Tibial artery (tissue), 4 donors: ENCODE measurements around the gene PCDHGA1.

Experiments
- DNase-seq, 2 donors: peaks; one replicate each; pipeline ENCODE4 v3.0.0-alpha.2; 2019
- H3K27ac ChIP-seq, 2 donors: fragments of 200-600 bp; sonication (generic) in 1 of 2; 1 replicate in 1 of 2; 2 replicates in 1 of 2; pipeline ENCODE4 v1.5.1; 2018 to 2019; ENCODE audit warnings: mild to moderate bottlenecking in 1 of 2
- H3K27me3 ChIP-seq, 2 donors: fragments of 200-600 bp; sonication (generic) in 1 of 2; one replicate each; pipeline versions ENCODE4 v1.5.1 to v1.6.0; 2016 to 2019
- H3K36me3 ChIP-seq, 3 donors: fragments of 200-600 bp; sonication (generic) in 2 of 3; one replicate each; pipeline ENCODE4 v1.5.1; 2016 to 2019; ENCODE audit warnings: mild to moderate bottlenecking in 2 of 3
- H3K4me1 ChIP-seq, 4 donors: fragments of 200-600 bp; sonication (generic) in 2 of 4; 1 replicate in 3 of 4; 2 replicates in 1 of 4; pipeline ENCODE4 v1.5.1; 2016 to 2019
- H3K4me3 ChIP-seq, 2 donors: fragments of 200-600 bp; sonication (generic) in 1 of 2; 1 replicate in 1 of 2; 2 replicates in 1 of 2; pipeline ENCODE4 v1.5.1; 2018 to 2019; ENCODE audit warnings: mild to moderate bottlenecking in 2 of 2
- H3K9me3 ChIP-seq, 3 donors: fragments of 200-600 bp; sonication (generic) in 1 of 3; one replicate each; pipeline ENCODE4 v1.5.1; 2016 to 2019
- CTCF ChIP-seq, 2 experiments: fragments of 200-600 bp in 1 of 2; fragments of 450-650 bp in 1 of 2; IDR thresholded peaks; one replicate each; pipeline ENCODE4 v1.5.1; 2017 to 2019; ENCODE audit warnings: antibody characterized with exemption in 2 of 2, mild to moderate bottlenecking in 1 of 2, moderate library complexity in 1 of 2
- intact Hi-C: fragments of 100-400 bp; cut with DNase I; formaldehyde crosslinking; loops from one replicate; pipeline ENCODE4 v1.15.0; 2023; ENCODE audit warnings: low total_unique reads

The PCDHGA1 gene

DNA sequence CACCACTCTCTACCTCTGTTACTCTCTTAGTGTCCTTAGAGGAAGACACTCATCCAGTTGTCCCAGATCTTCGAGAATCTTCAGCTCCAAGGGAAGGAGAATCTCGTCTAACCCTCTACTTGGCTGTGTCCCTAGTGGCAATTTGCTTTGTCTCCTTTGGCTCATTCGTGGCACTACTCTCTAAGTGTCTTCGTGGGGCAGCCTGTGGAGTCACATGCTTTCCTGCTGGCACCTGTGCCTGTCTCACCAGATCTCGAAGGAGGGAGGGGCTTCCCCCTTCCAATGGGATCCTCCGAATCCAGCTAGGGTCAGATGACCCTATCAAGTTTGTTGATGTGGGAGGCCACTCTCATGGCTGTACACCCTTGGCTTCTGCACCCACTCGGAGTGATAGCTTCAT, 156.8 kb downstream of the PCDHGA1 start:
- H3K9me3 ChIP-seq: no peaks in the 10 kb centered on the region
- no peak for TF ChIP-seq CTCF (IDR thresholded peaks at IDR 0.05)
- H3K27me3 ChIP-seq: no peaks in the 10 kb centered on the region
- peaks cover 0 to 32% (median 22%) of the 10 kb centered on the region in 4 donors for H3K4me1 ChIP-seq
- peaks cover 0 to 34% (median 24%) of the 10 kb centered on the region in 3 donors for H3K36me3 ChIP-seq
- no peak overlapping the region for H3K4me3 ChIP-seq
- intact Hi-C loops: no loop called here
- DNase-seq: no peak
- no peak overlapping the region for H3K27ac ChIP-seq

GRCh38 chr5:141488591-141489561, 158.6 kb downstream of the PCDHGA1 start, which contains the start of gene PCDHGC5:
TSS of gene PCDHGC5 (plus strand) at chr5:141489081. CDS start at chr5:141489241, 160 bp downstream.
- H3K4me1 ChIP-seq: peaks cover 0 to 43% (median 27%) of the 10 kb centered on the region in 4 donors
- no peaks in the 10 kb centered on the region for H3K9me3 ChIP-seq
- H3K36me3 ChIP-seq: peaks cover 0 to 37% (median 29%) of the 10 kb centered on the region in 3 donors
- intact Hi-C loops: no loop called here
- no peak for DNase-seq
- no peak within 1 kb of the TSS for H3K4me3 ChIP-seq
- H3K27ac ChIP-seq: peak within 1 kb of the TSS in 1 of 2 donors; percentile 2
- no peak for TF ChIP-seq CTCF (IDR thresholded peaks at IDR 0.05)
- H3K27me3 ChIP-seq: no peaks in the 10 kb centered on the region

DNA sequence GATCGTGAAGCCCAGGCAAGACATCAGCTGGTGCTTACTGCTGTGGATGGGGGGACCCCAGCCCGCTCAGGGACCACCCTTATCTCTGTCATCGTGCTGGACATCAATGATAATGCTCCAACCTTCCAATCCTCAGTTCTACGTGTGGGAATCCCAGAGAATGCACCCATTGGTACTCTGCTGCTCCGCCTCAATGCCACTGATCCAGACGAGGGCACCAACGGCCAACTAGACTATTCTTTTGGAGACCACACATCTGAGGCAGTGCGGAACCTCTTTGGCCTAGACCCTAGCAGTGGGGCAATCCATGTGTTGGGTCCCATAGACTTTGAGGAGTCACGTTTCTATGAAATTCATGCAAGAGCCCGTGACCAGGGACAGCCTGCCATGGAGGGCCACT, 159.5 kb downstream of the PCDHGA1 start:
- Histone ChIP-seq H3K27ac (no peak overlapping the region), H3K9me3 (no peaks in the 10 kb centered on the region), H3K4me3 (no peak overlapping the region), H3K27me3 (no peaks in the 10 kb centered on the region), H3K36me3 (peaks cover 0 to 37% (median 29%) of the 10 kb centered on the region in 3 donors), H3K4me1 (peaks cover 0 to 41% (median 28%) of the 10 kb centered on the region in 4 donors)
- no peak for DNase-seq
- no peak for TF ChIP-seq CTCF (IDR thresholded peaks at IDR 0.05)
- intact Hi-C loops: no loop called here

GRCh38 chr5:141490271-141490670, 160.0 kb downstream of the PCDHGA1 start:
- H3K4me1 ChIP-seq: peaks cover 0 to 40% (median 26%) of the 10 kb centered on the region in 4 donors
- TF ChIP-seq CTCF (IDR thresholded peaks at IDR 0.05): no peak
- H3K27ac ChIP-seq: no peak overlapping the region
- DNase-seq: no peak
- no peaks in the 10 kb centered on the region for H3K9me3 ChIP-seq
- no peak overlapping the region for H3K4me3 ChIP-seq
- no peaks in the 10 kb centered on the region for H3K27me3 ChIP-seq
- intact Hi-C loops: no loop called here
- peaks cover 0 to 37% (median 29%) of the 10 kb centered on the region in 3 donors for H3K36me3 ChIP-seq

GRCh38 chr5:141490771-141491170, 160.5 kb downstream of the PCDHGA1 start:
- TF ChIP-seq CTCF (IDR thresholded peaks at IDR 0.05): no peak
- intact Hi-C loops: no loop called here
- no peak for DNase-seq
- Histone ChIP-seq H3K9me3 (no peaks in the 10 kb centered on the region), H3K27ac (no peak overlapping the region), H3K4me3 (no peak overlapping the region), H3K36me3 (peaks cover 0 to 37% (median 29%) of the 10 kb centered on the region in 3 donors), H3K27me3 (no peaks in the 10 kb centered on the region), H3K4me1 (peaks cover 0 to 36% (median 25%) of the 10 kb centered on the region in 4 donors)
